Uterus (tissue), 4 donors: ENCODE results near the gene TSFM. TPM values are rescaled to one million over a fixed set of nuclear protein-coding genes. Genes with fewer than 3 reads are reported as not detected.

ENCODE experiments used
- DNase-seq, 2 donors: peaks; one replicate each; pipeline ENCODE4 v3.0.0-alpha.2; 2019 to 2020
- H3K27ac ChIP-seq, 2 donors: fragments of 200-600 bp; sonication (generic); 1 replicate in 1 of 2; 2 replicates in 1 of 2; pipeline ENCODE4 v1.5.1; 2016 to 2018
- H3K27me3 ChIP-seq, 2 donors: fragments of 200-600 bp; sonication (generic); one replicate each; pipeline ENCODE4 v1.5.1; 2018 to 2019; ENCODE audit warnings: control low read depth in 1 of 2
- H3K36me3 ChIP-seq, 2 donors: fragments of 200-600 bp; sonication (generic); one replicate each; pipeline ENCODE4 v1.5.1; 2019; ENCODE audit warnings: control low read depth in 1 of 2
- H3K4me1 ChIP-seq, 2 donors: fragments of 200-600 bp; sonication (generic); one replicate each; pipeline ENCODE4 v1.5.1; 2018 to 2019; ENCODE audit warnings: control low read depth in 1 of 2
- H3K4me3 ChIP-seq, 2 donors: fragments of 200-600 bp; sonication (generic); 1 replicate in 1 of 2; 2 replicates in 1 of 2; pipeline ENCODE4 v1.5.1; 2018 to 2019; ENCODE audit warnings: mild to moderate bottlenecking in 1 of 2
- H3K9me3 ChIP-seq, 2 donors: fragments of 200-600 bp; sonication (generic); one replicate each; pipeline ENCODE4 v1.5.1; 2019; ENCODE audit warnings: control low read depth in 1 of 2
- POLR2A ChIP-seq, 2 donors: fragments of 450-650 bp; IDR thresholded peaks; one replicate each; pipeline ENCODE4 v1.6.1; 2016; ENCODE audit warnings: antibody characterized with exemption in 2 of 2, mild to moderate bottlenecking in 1 of 2, moderate library complexity in 1 of 2
- intact Hi-C: fragments of 100-400 bp; cut with DNase I; formaldehyde crosslinking; loops from one replicate; pipeline ENCODE4 v1.15.1; 2023; ENCODE audit warnings: low total_unique reads
- total RNA-seq, 4 donors: library from RNA; depleted of rRNA in 3 of 4; stranded (reverse); fragments of >200 nt in 3 of 4; gene quantifications; one replicate each; pipeline versions ENCODE4 v1.1.0 to v1.2.4, GENCODE V29; 2014 to 2023
- TF ChIP-seq, protein P1 (sequence below), 4 experiments: fragments of 200-600 bp in 2 of 4; fragments of 450-650 bp in 2 of 4; sonication (generic) in 2 of 4; IDR thresholded peaks; one replicate each; pipeline ENCODE4 v1.5.1; 2016 to 2019; ENCODE audit warnings: antibody characterized with exemption in 4 of 4, mild to moderate bottlenecking in 2 of 4, moderate library complexity in 1 of 4
- donor health status: DM: yes; HTN: yes; CAD: no.

Gene TSFM
- total RNA-seq, 4 donors from 2014 or later: 8.2 to 22.3 (median 16.7) TPM

DNA sequence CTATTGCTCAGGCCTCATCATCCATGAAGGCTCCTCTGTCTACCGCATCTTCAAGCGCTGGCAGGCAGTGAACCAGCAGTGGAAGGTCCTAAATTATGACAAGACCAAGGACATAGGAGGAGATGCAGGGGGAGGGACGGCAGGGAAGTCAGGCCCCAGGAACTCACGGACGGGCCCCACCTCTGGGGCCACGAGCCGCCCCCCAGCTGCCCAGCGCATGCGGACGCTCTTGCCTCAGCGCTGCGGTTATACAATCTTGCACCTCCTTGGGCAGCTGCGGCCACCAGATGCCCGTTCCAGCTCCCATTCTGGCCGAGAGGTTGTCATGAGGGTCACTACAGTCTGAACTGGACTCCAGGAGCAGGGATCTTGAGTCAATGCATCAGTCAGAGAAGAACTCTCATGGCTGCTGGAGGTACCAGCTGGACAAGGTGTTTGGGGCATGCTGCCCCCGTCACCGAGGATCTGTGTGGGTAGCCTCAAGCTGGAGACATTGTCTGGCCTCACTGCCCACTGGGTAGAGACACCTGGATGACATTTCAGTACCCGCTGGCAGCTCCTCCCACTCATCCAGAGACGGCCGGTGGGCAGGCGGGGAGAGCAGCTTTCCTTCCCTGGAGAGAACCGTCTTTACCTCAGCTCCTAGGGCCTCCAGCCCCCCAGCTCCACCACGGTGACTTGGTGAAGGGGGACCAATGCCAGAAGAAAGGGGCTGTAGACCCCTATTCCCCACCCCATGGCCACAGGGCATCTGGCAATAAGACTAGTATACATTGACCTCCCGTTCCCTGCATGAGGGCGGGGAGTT is 23.8 kb upstream of the TSFM start:
- DNase-seq: no peak
- TF ChIP-seq POLR2A (IDR thresholded peaks at IDR 0.05): no peak
- TF ChIP-seq, protein P1, sequence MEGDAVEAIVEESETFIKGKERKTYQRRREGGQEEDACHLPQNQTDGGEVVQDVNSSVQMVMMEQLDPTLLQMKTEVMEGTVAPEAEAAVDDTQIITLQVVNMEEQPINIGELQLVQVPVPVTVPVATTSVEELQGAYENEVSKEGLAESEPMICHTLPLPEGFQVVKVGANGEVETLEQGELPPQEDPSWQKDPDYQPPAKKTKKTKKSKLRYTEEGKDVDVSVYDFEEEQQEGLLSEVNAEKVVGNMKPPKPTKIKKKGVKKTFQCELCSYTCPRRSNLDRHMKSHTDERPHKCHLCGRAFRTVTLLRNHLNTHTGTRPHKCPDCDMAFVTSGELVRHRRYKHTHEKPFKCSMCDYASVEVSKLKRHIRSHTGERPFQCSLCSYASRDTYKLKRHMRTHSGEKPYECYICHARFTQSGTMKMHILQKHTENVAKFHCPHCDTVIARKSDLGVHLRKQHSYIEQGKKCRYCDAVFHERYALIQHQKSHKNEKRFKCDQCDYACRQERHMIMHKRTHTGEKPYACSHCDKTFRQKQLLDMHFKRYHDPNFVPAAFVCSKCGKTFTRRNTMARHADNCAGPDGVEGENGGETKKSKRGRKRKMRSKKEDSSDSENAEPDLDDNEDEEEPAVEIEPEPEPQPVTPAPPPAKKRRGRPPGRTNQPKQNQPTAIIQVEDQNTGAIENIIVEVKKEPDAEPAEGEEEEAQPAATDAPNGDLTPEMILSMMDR (IDR thresholded peaks at IDR 0.05): no peak
- intact Hi-C loops: no loop called here
- H3K9me3 ChIP-seq: no peaks in the 10 kb centered on the region
- H3K36me3 ChIP-seq: no peaks in the 10 kb centered on the region
- peaks cover 0 to 14% of the 10 kb centered on the region in 2 donors for H3K4me1 ChIP-seq
- no peak overlapping the region for H3K27ac ChIP-seq
- H3K27me3 ChIP-seq: peaks cover 10 to 16% of the 10 kb centered on the region in 2 donors
- H3K4me3 ChIP-seq: no peak overlapping the region

DNA sequence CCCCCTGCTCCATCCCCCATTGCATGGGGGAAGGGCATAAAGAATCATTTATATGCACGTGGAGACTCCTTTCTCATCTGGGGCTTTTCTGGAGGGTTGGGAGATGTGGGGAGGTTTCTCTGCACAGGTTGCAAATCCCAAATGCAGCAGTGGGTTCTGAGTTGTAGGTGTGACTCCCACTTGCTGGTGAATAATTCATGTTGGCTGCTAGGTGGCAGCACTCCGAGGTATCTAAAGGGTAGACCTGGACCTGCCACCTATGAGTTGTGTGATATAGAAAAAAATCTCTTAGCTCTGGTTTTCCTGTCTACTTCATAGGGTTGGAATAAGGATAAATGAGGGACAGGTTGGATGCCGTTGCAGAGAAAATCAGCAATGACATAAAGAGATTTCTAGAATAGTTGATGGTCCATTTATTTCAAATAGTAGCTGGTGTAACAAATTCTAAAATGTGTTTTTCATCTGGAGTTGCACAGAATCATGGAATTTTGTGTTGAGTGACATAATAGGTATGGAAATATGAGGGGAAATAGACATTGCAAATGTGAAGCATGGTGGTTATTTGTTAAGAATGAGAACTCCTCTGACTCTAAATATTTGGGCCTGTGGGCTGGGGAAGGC is 23.1 kb upstream of the TSFM start:
- intact Hi-C loops: no loop called here
- TF ChIP-seq, protein P1 (IDR thresholded peaks at IDR 0.05): no peak
- TF ChIP-seq POLR2A (IDR thresholded peaks at IDR 0.05): no peak
- Histone ChIP-seq H3K4me3 (no peak overlapping the region), H3K4me1 (peaks cover 0 to 12% of the 10 kb centered on the region in 2 donors), H3K9me3 (no peaks in the 10 kb centered on the region), H3K36me3 (no peaks in the 10 kb centered on the region), H3K27me3 (peaks cover 15 to 23% of the 10 kb centered on the region in 2 donors), H3K27ac (no peak overlapping the region)
- DNase-seq: no peak

DNA sequence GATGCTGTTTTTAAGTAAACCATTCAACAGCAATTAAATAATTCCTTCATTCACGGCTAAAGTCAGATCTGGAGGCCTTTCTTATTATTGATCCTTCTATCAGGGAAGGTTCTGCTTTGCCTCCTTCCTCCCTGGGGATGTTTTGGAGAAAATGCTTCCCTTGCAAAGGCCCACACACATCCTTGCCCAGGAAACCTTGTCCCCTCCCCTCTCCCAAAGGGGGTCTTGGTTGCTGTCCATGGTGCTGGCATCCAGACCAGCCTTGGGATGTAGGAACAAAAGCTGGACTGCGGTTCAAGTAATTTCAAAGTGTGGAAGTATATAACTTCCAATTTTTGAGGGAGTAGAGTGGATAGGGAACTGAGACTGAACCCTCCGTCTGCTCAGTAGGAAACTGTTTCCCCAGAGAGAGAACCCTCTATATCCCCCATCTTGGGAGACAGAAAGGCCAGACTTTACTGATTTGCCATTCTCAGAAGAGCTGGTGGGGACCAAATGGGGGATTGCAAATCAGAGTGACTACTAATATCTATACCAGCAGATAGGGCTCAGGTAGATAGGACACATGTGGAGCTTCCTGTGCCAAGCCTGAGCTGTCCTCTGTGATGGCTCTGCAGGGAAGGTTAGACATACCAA is 22.1 kb upstream of the TSFM start:
- Histone ChIP-seq H3K9me3 (no peaks in the 10 kb centered on the region), H3K27ac (no peak overlapping the region), H3K4me1 (peaks cover 0 to 15% of the 10 kb centered on the region in 2 donors), H3K36me3 (no peaks in the 10 kb centered on the region), H3K4me3 (no peak overlapping the region), H3K27me3 (peaks cover 24 to 26% of the 10 kb centered on the region in 2 donors)
- intact Hi-C loops: no loop called here
- no peak for DNase-seq
- TF ChIP-seq, protein P1 (IDR thresholded peaks at IDR 0.05): no peak
- TF ChIP-seq POLR2A (IDR thresholded peaks at IDR 0.05): no peak

DNA sequence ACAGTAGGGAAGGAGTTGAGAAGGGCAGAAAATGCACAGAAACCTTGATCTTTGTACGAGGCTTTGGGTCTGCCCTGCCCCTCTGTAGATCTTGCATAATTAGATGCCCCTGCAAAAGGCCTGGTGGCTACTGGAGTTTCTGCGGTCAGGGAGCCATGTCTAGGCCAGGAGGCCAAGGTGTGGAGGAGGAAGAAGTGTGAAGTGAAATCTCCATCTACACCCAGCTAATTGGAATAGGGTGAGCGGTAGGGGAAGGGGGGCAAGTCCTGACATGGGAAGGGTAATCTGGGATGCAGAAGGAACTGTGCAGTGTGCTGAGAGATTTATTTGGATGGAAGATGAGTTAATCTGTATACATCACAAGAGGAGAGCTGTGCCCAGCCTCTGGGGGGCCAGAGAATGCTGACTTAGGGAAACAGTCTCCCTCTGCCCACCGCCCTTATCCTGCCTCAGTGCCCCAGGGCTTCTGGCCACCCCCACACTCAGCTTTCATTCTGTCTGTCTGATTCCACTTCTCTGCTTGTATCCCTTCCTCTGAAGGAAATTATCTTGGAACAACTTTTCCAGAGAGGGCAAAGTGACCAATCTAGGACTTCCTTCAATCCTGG is 21.1 kb upstream of the TSFM start:
- DNase-seq: no peak
- H3K27ac ChIP-seq: no peak overlapping the region
- no peaks in the 10 kb centered on the region for H3K9me3 ChIP-seq
- intact Hi-C loops: no loop called here
- H3K36me3 ChIP-seq: no peaks in the 10 kb centered on the region
- no peak overlapping the region for H3K4me3 ChIP-seq
- no peak for TF ChIP-seq POLR2A (IDR thresholded peaks at IDR 0.05)
- TF ChIP-seq, protein P1 (IDR thresholded peaks at IDR 0.05): no peak
- H3K4me1 ChIP-seq: peaks cover 0 to 13% of the 10 kb centered on the region in 2 donors
- peaks cover 24 to 26% of the 10 kb centered on the region in 2 donors for H3K27me3 ChIP-seq
